22Rv1 (cell line): ENCODE results near the gene NKD1.

Experiments used
- H3K27ac ChIP-seq: fragments of 450-650 bp; 2 replicates; pipeline ENCODE4 v1.5.1; 2017
- ZFX ChIP-seq: fragments of 450-650 bp; IDR thresholded peaks from 2 replicates; pipeline ENCODE4 v1.6.1; 2017; ENCODE audit warnings: antibody characterized with exemption, borderline replicate concordance
- TF ChIP-seq, protein P1 (sequence below): fragments of 450-650 bp; IDR thresholded peaks from 2 replicates; pipeline ENCODE4 v1.5.1; 2017; ENCODE audit warnings: mild to moderate bottlenecking

NKD1 gene

DNA sequence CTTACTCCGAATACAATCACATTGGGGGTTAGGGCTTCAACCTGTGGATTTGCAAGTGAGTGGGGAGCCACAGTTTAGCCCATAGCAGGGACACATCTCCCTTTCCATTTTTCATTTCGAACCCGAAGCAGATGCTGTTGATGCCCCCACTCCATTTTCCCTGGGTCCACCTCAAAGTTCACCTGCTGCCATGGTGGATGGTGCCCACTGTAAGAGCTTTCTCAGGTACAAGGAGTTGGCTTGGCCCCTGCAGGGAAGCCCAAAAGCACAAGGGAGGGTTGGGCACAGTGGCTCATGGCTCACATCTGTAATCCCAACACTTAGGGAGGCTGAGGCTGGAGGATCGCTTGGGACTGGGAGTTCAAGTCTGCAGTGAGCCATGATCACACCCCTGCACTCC is 81.1 kb downstream of the NKD1 start:
- no peak overlapping the region for H3K27ac ChIP-seq
- TF ChIP-seq, protein P1, sequence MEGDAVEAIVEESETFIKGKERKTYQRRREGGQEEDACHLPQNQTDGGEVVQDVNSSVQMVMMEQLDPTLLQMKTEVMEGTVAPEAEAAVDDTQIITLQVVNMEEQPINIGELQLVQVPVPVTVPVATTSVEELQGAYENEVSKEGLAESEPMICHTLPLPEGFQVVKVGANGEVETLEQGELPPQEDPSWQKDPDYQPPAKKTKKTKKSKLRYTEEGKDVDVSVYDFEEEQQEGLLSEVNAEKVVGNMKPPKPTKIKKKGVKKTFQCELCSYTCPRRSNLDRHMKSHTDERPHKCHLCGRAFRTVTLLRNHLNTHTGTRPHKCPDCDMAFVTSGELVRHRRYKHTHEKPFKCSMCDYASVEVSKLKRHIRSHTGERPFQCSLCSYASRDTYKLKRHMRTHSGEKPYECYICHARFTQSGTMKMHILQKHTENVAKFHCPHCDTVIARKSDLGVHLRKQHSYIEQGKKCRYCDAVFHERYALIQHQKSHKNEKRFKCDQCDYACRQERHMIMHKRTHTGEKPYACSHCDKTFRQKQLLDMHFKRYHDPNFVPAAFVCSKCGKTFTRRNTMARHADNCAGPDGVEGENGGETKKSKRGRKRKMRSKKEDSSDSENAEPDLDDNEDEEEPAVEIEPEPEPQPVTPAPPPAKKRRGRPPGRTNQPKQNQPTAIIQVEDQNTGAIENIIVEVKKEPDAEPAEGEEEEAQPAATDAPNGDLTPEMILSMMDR: no peak
- TF ChIP-seq ZFX: no peak

GRCh38 chr16:50630394-50631020 is 82.3 kb downstream of the NKD1 start:
- no peak for TF ChIP-seq ZFX
- TF ChIP-seq, protein P1: no peak
- no peak overlapping the region for H3K27ac ChIP-seq

DNA sequence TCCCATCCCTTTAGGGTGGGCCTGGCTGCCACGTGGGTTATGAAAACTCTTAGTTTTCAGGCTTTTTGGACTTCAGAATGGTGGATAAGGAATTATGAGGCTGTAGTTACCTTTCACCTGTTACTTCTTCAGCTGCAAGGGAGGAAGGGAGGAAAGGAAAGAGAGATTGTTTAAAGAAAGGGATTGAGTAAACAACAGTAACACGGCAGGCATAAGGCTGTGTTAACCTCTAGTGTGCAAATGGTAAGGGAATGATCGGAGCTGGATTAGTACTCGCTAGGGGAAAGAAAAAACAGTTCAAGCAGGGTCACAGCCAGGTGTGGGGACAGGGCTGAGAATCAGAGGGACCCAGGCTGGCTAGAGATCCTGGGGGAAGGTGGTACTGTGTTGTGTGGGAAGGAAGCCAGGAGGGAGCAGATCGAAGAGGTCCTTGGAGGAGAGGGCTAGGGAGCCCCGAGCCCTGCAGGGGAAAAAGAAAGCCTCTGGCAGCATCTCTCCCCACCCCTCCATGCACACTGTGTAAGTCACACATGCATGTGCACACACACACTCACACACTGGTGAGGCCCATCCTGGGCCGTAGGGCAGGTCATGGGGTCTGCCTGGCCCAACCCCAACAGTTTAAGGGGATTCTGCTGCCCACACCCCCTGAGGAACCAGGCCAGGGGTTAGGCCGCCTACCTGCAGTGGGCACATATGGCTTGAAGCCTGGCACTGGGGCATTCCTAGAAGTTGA is 83.2 kb downstream of the NKD1 start:
- no peak overlapping the region for H3K27ac ChIP-seq
- no peak for TF ChIP-seq ZFX
- TF ChIP-seq, protein P1: no peak

- no peak for TF ChIP-seq ZFX
- TF ChIP-seq, protein P1: no peak
Observed at GRCh38 chr16:50631985-50632576, 83.9 kb downstream of the NKD1 start.

DNA sequence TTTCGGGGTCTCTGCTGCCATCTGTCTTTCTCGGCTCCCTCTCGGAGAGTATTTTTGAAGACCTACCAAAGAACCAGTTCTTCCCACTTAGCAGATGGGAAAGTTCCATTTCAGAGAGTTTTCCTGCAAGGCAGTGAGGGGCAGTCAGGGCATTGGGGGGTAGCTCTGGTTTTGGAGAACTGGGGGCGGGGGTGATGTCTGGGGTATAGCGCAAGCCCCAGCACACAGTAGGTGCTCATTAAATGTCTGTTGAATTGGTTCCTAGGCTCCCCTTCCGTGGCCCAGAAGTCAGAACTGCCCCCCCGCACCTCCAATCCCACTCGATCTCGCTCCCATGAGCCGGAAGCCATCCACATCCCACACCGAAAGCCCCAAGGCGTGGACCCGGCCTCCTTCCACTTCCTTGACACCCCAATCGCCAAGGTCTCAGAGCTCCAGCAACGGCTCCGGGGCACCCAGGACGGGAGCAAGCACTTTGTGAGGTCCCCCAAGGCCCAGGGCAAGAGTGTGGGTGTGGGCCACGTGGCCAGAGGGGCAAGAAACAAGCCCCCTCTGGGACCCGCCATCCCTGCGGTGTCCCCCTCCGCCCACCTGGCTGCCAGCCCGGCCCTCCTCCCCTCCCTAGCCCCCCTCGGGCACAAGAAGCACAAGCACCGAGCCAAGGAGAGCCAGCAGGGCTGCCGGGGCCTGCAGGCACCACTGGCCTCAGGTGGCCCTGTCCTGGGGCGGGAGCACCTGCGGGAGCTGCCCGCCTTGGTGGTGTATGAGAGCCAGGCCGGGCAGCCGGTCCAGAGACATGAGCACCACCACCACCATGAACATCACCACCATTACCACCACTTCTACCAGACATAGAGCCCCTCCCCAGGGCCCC is 85.0 kb downstream of the NKD1 start:
- no peak overlapping the region for H3K27ac ChIP-seq
- TF ChIP-seq ZFX: no peak

More at GRCh38 chr16:50631985-50632576, 83.9 kb downstream of the NKD1 start:
- H3K27ac ChIP-seq: no peak overlapping the region

GRCh38 chr16:50634090-50634489 is 85.9 kb downstream of the NKD1 start:
- no peak for TF ChIP-seq ZFX
- TF ChIP-seq, protein P1: no peak
- no peak overlapping the region for H3K27ac ChIP-seq

- H3K27ac ChIP-seq: no peak overlapping the region
- no peak for TF ChIP-seq ZFX
- TF ChIP-seq, protein P1: no peak
Observed at GRCh38 chr16:50634947-50635346, 86.8 kb downstream of the NKD1 start.
